SK-N-SH (cell line): ENCODE measurements around the gene CDH13.

Experiments used
- EP300 ChIP-seq, 2 experiments: IDR thresholded peaks; 2 replicates each; pipeline versions ENCODE4 v1.4.0 to v1.6.1; 2012; ENCODE audit warnings: borderline replicate concordance in 1 of 2, low read depth in 1 of 2, low read length in 1 of 2
- EZH2phosphoT487 ChIP-seq: fragments of 200-600 bp; sonication (generic); IDR thresholded peaks from 2 replicates; pipeline ENCODE4 v1.6.1; 2017; ENCODE audit warnings: low read depth, mixed run types, mild to moderate bottlenecking, antibody characterized with exemption, moderate library complexity, borderline replicate concordance
- NRF1 ChIP-seq: IDR thresholded peaks from 2 replicates; pipeline ENCODE4 v1.6.1; 2012; ENCODE audit warnings: low read depth, mild to moderate bottlenecking, low read length
- POLR2AphosphoS5 ChIP-seq: IDR thresholded peaks from 2 replicates; pipeline ENCODE4 v1.6.1; 2012; ENCODE audit warnings: low read depth, low read length
- RXRA ChIP-seq: IDR thresholded peaks from 2 replicates; pipeline ENCODE4 v1.4.0; 2012; ENCODE audit warnings: low read depth, mild to moderate bottlenecking, borderline replicate concordance
- SIN3A ChIP-seq: IDR thresholded peaks from 2 replicates; pipeline ENCODE4 v1.6.1; 2012; ENCODE audit warnings: low read depth, mild to moderate bottlenecking, low read length, moderate library complexity, borderline replicate concordance
- TCF12 ChIP-seq: IDR thresholded peaks from 2 replicates; pipeline ENCODE4 v1.4.0; 2012
- TF ChIP-seq, protein P1 (sequence below): fragments of 200-600 bp; sonication (generic); IDR thresholded peaks from 2 replicates; pipeline ENCODE4 v1.6.1; 2017; ENCODE audit warnings: antibody characterized with exemption, mild to moderate bottlenecking, moderate library complexity
- TF ChIP-seq, protein P2 (sequence below): IDR thresholded peaks from 2 replicates; pipeline ENCODE4; 2012

DNA sequence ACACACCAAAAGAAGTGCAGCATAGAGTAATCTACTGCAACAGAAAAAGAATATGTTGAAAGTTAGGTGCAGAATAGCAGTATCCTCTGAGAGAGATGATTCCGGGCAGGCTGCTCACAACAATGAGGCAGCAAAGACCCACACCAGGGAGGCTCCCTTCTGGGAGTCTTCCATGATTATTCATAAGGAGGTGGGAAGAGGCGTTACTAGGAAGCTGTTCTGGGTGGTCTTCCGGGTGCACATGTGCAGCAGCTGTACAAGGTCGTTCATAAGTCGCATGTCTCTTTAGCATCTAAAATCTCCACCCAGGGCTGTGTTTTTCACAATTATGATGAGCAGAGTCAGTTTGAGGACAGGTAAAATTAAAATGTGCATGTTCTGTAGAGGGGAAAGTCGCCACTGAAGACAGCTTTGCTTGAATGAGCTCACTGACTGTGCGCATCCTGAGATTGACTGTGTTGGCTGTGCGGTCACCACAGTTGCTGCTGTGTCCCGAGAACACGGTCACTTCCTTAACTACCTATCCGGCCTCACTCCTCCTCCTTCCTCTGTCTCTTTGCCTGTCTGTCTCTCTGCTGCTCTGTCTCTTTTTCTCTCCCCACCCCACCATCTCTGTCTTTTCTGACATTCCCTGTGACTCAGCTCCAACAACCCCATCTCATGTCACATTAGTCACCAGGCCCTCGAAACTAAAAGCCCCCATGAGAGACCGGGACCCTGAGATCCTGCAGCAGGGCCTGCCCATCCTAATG lies 1055.5 kb downstream of the CDH13 start:
- TF ChIP-seq, protein P1, sequence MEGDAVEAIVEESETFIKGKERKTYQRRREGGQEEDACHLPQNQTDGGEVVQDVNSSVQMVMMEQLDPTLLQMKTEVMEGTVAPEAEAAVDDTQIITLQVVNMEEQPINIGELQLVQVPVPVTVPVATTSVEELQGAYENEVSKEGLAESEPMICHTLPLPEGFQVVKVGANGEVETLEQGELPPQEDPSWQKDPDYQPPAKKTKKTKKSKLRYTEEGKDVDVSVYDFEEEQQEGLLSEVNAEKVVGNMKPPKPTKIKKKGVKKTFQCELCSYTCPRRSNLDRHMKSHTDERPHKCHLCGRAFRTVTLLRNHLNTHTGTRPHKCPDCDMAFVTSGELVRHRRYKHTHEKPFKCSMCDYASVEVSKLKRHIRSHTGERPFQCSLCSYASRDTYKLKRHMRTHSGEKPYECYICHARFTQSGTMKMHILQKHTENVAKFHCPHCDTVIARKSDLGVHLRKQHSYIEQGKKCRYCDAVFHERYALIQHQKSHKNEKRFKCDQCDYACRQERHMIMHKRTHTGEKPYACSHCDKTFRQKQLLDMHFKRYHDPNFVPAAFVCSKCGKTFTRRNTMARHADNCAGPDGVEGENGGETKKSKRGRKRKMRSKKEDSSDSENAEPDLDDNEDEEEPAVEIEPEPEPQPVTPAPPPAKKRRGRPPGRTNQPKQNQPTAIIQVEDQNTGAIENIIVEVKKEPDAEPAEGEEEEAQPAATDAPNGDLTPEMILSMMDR, result no peak
- TF ChIP-seq TCF12 (no peak), POLR2AphosphoS5 (no peak), SIN3A (no peak), EP300 (IDR thresholded peaks at IDR 0.05; ENCODE audit: borderline replicate concordance in 1 of 2, low read depth in 1 of 2, low read length in 1 of 2) (no peak), NRF1 (no peak), RXRA (no peak), EZH2phosphoT487 (no peak)
- TF ChIP-seq, protein P2, sequence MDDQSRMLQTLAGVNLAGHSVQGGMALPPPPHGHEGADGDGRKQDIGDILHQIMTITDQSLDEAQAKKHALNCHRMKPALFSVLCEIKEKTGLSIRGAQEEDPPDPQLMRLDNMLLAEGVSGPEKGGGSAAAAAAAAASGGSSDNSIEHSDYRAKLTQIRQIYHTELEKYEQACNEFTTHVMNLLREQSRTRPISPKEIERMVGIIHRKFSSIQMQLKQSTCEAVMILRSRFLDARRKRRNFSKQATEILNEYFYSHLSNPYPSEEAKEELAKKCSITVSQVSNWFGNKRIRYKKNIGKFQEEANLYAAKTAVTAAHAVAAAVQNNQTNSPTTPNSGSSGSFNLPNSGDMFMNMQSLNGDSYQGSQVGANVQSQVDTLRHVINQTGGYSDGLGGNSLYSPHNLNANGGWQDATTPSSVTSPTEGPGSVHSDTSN, result no peak
